GM12878 (cell line): ENCODE measurements around the gene SGIP1. TPM values are rescaled to one million over a fixed set of nuclear protein-coding genes. Genes with fewer than 3 reads are reported as not detected.

Source experiments
- ATAC-seq: fragments of 200-7000 bp; cut with Tn5 transposase; 3 replicates; pipeline ENCODE4 v1.9.1; 2020; ENCODE audit warnings: mild to moderate bottlenecking, moderate library complexity
- BruUV-seq: library from RNA; stranded (reverse); fragments of 400-500 nt; replicated peaks from 2 replicates; lab custom pipeline; 2021; lab: Mats Ljungman, UMichigan
- CTCF ChIA-PET: fragments of 300-600 bp; sonication (Branson Sonifier 250); formaldehyde crosslinking; extraction: SDS; loops from one replicate; lab custom pipeline; 2021; ENCODE audit warnings: inconsistent platforms; lab: Yijun Ruan, JAX
- POLR2A ChIA-PET: fragments of 350-600 bp; formaldehyde crosslinking; extraction: SDS; loops from one replicate; lab custom pipeline; 2021; ENCODE audit warnings: inconsistent platforms; lab: Charles Lee
- RAD21 ChIA-PET: fragments of 300-600 bp; sonication (Branson Sonifier 250); formaldehyde crosslinking; loops from one replicate; lab custom pipeline; 2023; ENCODE audit warnings: antibody characterized with exemption; ENCODE audit not compliant: unreplicated experiment; lab: Charles Lee
- SMC1A ChIA-PET: fragments of 300-600 bp; sonication (Branson Sonifier 250); formaldehyde crosslinking; loops from one replicate; lab custom pipeline; 2023; ENCODE audit not compliant: unreplicated experiment, uncharacterized antibody; lab: Charles Lee
- DNase-seq: peaks from one replicate; pipeline ENCODE4 v3.0.0-alpha.2; 2011; ENCODE audit warnings: low read depth, low spot score
- FAIRE-seq: peaks from 3 replicates; lab custom pipeline; 2011; peaks lifted over from hg19 to GRCh38; lab: Jason Lieb, UNC
- H2AFZ ChIP-seq: 2 replicates; pipeline ENCODE4 v1.6.0; 2011; ENCODE audit warnings: low read depth, low read length, control low read depth; ENCODE audit not compliant: control insufficient read depth
- H3K27ac ChIP-seq: 2 replicates; pipeline ENCODE4 v1.5.1; 2011; ENCODE audit warnings: control low read depth; ENCODE audit not compliant: control insufficient read depth, insufficient read depth
- H3K27me3 ChIP-seq, 2 experiments: replicated peaks in 1 of 2; 2 replicates each; pipeline versions ENCODE4 v1.6.0 to v1.6.1; 2011; ENCODE audit warnings: low read length in 1 of 2; ENCODE audit not compliant: control insufficient read depth in 2 of 2, insufficient read depth in 2 of 2
- H3K36me3 ChIP-seq, 2 experiments: 2 replicates each; pipeline ENCODE4 v1.5.1; 2011; ENCODE audit warnings: low read length in 1 of 2; ENCODE audit not compliant: control insufficient read depth in 2 of 2, insufficient read depth in 2 of 2
- H3K4me1 ChIP-seq: 2 replicates; pipeline ENCODE4 v1.6.1; 2011; ENCODE audit warnings: mild to moderate bottlenecking, low read length, moderate library complexity, mixed read lengths; ENCODE audit not compliant: control insufficient read depth, insufficient read depth
- H3K4me2 ChIP-seq: 2 replicates; pipeline ENCODE4 v1.6.0; 2011; ENCODE audit warnings: control low read depth; ENCODE audit not compliant: control insufficient read depth, insufficient read depth
- H3K4me3 ChIP-seq: fragments of 200-600 bp; sonication (generic); 2 replicates; pipeline ENCODE4 v1.5.1; 2016
- H3K79me2 ChIP-seq: 2 replicates; pipeline ENCODE4 v1.6.0; 2011; ENCODE audit warnings: low read length; ENCODE audit not compliant: control insufficient read depth, insufficient read depth
- H3K9ac ChIP-seq: 2 replicates; pipeline ENCODE4 v1.8.0; 2011; ENCODE audit warnings: low read length, control low read depth, mixed read lengths; ENCODE audit not compliant: control insufficient read depth, insufficient read depth
- H3K9me3 ChIP-seq: replicated peaks from 3 replicates; pipeline ENCODE4 v1.5.1; 2011; ENCODE audit warnings: mild to moderate bottlenecking, low read length; ENCODE audit not compliant: control insufficient read depth, insufficient read depth
- H4K20me1 ChIP-seq: 2 replicates; pipeline ENCODE4 v1.6.0; 2011; ENCODE audit not compliant: control insufficient read depth, insufficient read depth
- ASH2L ChIP-seq: fragments of 300-600, 200-600 bp; sonication (generic); IDR thresholded peaks from 2 replicates; pipeline ENCODE4 v1.6.1; 2017; ENCODE audit warnings: low read depth, mild to moderate bottlenecking, borderline replicate concordance
- BCLAF1 ChIP-seq: fragments of 450-650 bp; IDR thresholded peaks from 2 replicates; pipeline ENCODE4 v1.6.1; 2017; ENCODE audit warnings: antibody characterized with exemption, mild to moderate bottlenecking, moderate library complexity
- EP300 ChIP-seq, 2 experiments: fragments of 150-350 bp in 1 of 2; IDR thresholded peaks; 2 replicates each; pipeline ENCODE4 v1.6.1; 2011 to 2012; ENCODE audit warnings: low read depth in 2 of 2, low read length in 2 of 2, borderline replicate concordance in 1 of 2, improper control_type of control experiment in 1 of 2, inconsistent platforms in 1 of 2; ENCODE audit not compliant: control insufficient read depth in 1 of 2
- FOS ChIP-seq: IDR thresholded peaks from 3 replicates; pipeline ENCODE4 v1.6.1; 2011; ENCODE audit warnings: borderline replicate concordance; ENCODE audit not compliant: insufficient read length; ENCODE audit errors: extremely low read depth
- HDAC2 ChIP-seq: fragments of 200-600 bp; sonication (generic); IDR thresholded peaks from 2 replicates; pipeline ENCODE4 v1.6.1; 2017
- HDAC6 ChIP-seq: fragments of 200-600 bp; sonication (generic); IDR thresholded peaks from one replicate; pipeline ENCODE4 v1.8.0; 2017; ENCODE audit warnings: antibody characterized with exemption; ENCODE audit not compliant: unreplicated experiment
- IKZF2 ChIP-seq, 2 experiments: fragments of 450-650 bp; IDR thresholded peaks; 2 replicates each; pipeline ENCODE4 v1.6.1; 2017; ENCODE audit warnings: mild to moderate bottlenecking in 2 of 2, moderate library complexity in 2 of 2
- NBN ChIP-seq: fragments of 450-650 bp; IDR thresholded peaks from 2 replicates; pipeline ENCODE4 v1.6.1; 2016
- NFYA ChIP-seq: IDR thresholded peaks from 2 replicates; pipeline ENCODE4 v1.6.1; 2011; ENCODE audit warnings: low read depth, mild to moderate bottlenecking, low read length, improper control_type of control experiment, borderline replicate concordance
- PRDM15 ChIP-seq: fragments of 450-650 bp; formaldehyde crosslinking; IDR thresholded peaks from 2 replicates; pipeline ENCODE4 v1.4.0; 2020; ENCODE audit warnings: mild to moderate bottlenecking, moderate library complexity
- RELB ChIP-seq: fragments of 450-650 bp; IDR thresholded peaks from 2 replicates; pipeline ENCODE4 v1.6.1; 2017; ENCODE audit warnings: low read depth, mild to moderate bottlenecking, moderate library complexity
- TAF1 ChIP-seq: IDR thresholded peaks from 2 replicates; pipeline ENCODE4 v1.6.1; 2011; ENCODE audit warnings: mild to moderate bottlenecking, low read depth, low read length, borderline replicate concordance
- TCF7 ChIP-seq: IDR thresholded peaks from 2 replicates; pipeline ENCODE4 v1.6.1; 2014; ENCODE audit warnings: antibody characterized with exemption, borderline replicate concordance
- ZNF384 ChIP-seq: IDR thresholded peaks from 2 replicates; pipeline ENCODE4 v1.6.1; 2012; ENCODE audit warnings: low read depth, mild to moderate bottlenecking, low read length, improper control_type of control experiment, borderline replicate concordance
- ZZZ3 ChIP-seq: IDR thresholded peaks from 2 replicates; pipeline ENCODE4 v1.6.1; 2011; ENCODE audit warnings: low read depth; ENCODE audit not compliant: control insufficient read depth, insufficient read length
- in situ Hi-C: fragments of 300-500 bp; cut with MboI; formaldehyde crosslinking; loops from 9 replicates; pipeline ENCODE4 v1.14.3; 2018; ENCODE audit warnings: mixed read lengths
- intact Hi-C: fragments of 100-400 bp; cut with micrococcal nuclease; formaldehyde crosslinking; loops from one replicate; pipeline ENCODE4 v1.14.2; 2022; ENCODE audit not compliant: unreplicated experiment
- polyA plus RNA-seq, 11 experiments: library from polyadenylated mRNA; depleted of rRNA in 4 of 11; unstranded in 6 of 11; stranded (reverse) in 5 of 11; fragments of >200 nt; fragmentation: Nextera tagmentation in 4 of 11; fragmentation: Illumina TruSeq in 1 of 11; extraction: Ambion mirVana in 4 of 11; extraction: Trizol in 1 of 11; gene quantifications; 1 replicate in 1 of 11; 2 replicates in 10 of 11; pipeline versions ENCODE4 v1.2.1 to v1.2.3, GENCODE V29; 2011 to 2016; ENCODE audit warnings: inconsistent platforms in 2 of 11, missing spikeins in 2 of 11, low read depth in 1 of 11
- total RNA-seq, 4 experiments: library from RNA; depleted of rRNA in 3 of 4; stranded (reverse); fragments of >200 nt in 3 of 4; fragmentation: Illumina TruSeq in 1 of 4; extraction: Trizol in 1 of 4; gene quantifications; 2 replicates each; pipeline versions ENCODE4 v1.2.1 to v1.2.3, GENCODE V29; 2013 to 2021

The SGIP1 gene
- total and polyA plus RNA-seq, 10 of the 15 experiments (the other 5 are each of a cell fraction or from before 2014, with no cell fraction given), result 0.15 TPM; not detected in 9

- FAIRE-seq (no peak), DNase-seq (no peak), ATAC-seq (no peak)
- no peaks in the 10 kb centered on the region for H3K9me3 ChIP-seq
- H3K27me3 ChIP-seq, result no peaks in the 10 kb centered on the region
- H2AFZ ChIP-seq, result no peak overlapping the region
- H4K20me1 ChIP-seq, result no peaks in the 10 kb centered on the region; the same call in 1 of the 2 replicates
- intact Hi-C loops, result no loop called here
- H3K27ac ChIP-seq, result no peak overlapping the region
- BruUV-seq, result no TSS peak
- H3K4me1 ChIP-seq, result no peaks in the 10 kb centered on the region
- in situ Hi-C loops, result no loop called here
- POLR2A ChIA-PET, result no interaction called here
- RAD21 ChIA-PET, result no interaction called here
- CTCF ChIA-PET, result interaction anchor here (0.7 to 0.8 kb wide), 2 partner anchors 10 to 11 kb away, joined by 3 to 4 read pairs; no protein-coding TSS in a partner anchor
- no peak overlapping the region for H3K9ac ChIP-seq
- no peak overlapping the region for H3K4me3 ChIP-seq
- SMC1A ChIA-PET, result interaction anchor here (2.5 kb wide), 1 partner anchor 8 kb away, joined by 6 read pairs; no protein-coding TSS in a partner anchor
- H3K36me3 ChIP-seq, result no peaks in the 10 kb centered on the region
- no peak overlapping the region for H3K4me2 ChIP-seq
- no peaks in the 10 kb centered on the region for H3K79me2 ChIP-seq
- no peak for TF ChIP-seq TCF7
- no peak for TF ChIP-seq RELB
- TF ChIP-seq ZNF384, result no peak
- TF ChIP-seq PRDM15 (CRISPR knock-in tag), result no peak
- TF ChIP-seq IKZF2 (IDR thresholded peaks at IDR 0.05), result no peak
- no peak for TF ChIP-seq BCLAF1
- no peak for TF ChIP-seq ZZZ3
- no peak for TF ChIP-seq EP300 (IDR thresholded peaks at IDR 0.05; ENCODE audit: borderline replicate concordance in 1 of 2, control insufficient read depth in 1 of 2, low read depth in 2 of 2, low read length in 2 of 2)
- no peak for TF ChIP-seq HDAC6
- TF ChIP-seq HDAC2, result no peak
- no peak for TF ChIP-seq ASH2L
- TF ChIP-seq NFYA, result no peak
- TF ChIP-seq TAF1, result no peak
- TF ChIP-seq FOS, result no peak
- TF ChIP-seq NBN, result no peak
These were observed 151.3 kb downstream of the SGIP1 start for GRCh38 chr1:66685265-66685664.
